ENCODE measurements around the gene FLRT2.

FLRT2 gene

DNA sequence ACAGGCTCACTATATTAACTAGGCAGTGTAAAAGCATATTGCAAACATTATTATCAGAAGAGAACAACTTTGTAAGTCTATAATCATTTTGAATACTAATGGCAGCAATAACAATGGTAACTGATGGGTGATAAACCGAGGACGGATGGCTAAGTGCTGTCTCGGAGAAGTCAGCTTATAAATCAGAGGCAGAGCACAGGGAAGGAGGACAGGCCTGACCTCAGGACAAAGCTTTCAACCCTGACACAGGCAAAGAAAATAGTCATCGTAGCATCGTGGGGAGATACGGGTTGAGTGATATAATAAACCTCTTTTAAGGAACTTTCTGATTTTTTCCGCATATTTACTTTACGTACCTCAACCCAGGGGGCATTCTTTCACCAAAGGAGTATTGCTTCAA, 48.4 kb downstream of the FLRT2 start:
- ChIA-PET POLR2A (no interaction called here), CTCF (interaction anchor here (1.2 kb wide), 1 partner anchor 23 kb away, joined by 5 read pairs; no protein-coding TSS in a partner anchor)
- no peak overlapping the region for H3K4me3 ChIP-seq (ENCODE audit: low read depth, low read length)
- TF ChIP-seq, protein P1, sequence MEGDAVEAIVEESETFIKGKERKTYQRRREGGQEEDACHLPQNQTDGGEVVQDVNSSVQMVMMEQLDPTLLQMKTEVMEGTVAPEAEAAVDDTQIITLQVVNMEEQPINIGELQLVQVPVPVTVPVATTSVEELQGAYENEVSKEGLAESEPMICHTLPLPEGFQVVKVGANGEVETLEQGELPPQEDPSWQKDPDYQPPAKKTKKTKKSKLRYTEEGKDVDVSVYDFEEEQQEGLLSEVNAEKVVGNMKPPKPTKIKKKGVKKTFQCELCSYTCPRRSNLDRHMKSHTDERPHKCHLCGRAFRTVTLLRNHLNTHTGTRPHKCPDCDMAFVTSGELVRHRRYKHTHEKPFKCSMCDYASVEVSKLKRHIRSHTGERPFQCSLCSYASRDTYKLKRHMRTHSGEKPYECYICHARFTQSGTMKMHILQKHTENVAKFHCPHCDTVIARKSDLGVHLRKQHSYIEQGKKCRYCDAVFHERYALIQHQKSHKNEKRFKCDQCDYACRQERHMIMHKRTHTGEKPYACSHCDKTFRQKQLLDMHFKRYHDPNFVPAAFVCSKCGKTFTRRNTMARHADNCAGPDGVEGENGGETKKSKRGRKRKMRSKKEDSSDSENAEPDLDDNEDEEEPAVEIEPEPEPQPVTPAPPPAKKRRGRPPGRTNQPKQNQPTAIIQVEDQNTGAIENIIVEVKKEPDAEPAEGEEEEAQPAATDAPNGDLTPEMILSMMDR (IDR thresholded peaks at IDR 0.05; ENCODE audit: insufficient read depth, low read length, missing control alignments), result no peak
- no peak for DNase-seq (ENCODE audit: low read depth, low spot score)

DNA sequence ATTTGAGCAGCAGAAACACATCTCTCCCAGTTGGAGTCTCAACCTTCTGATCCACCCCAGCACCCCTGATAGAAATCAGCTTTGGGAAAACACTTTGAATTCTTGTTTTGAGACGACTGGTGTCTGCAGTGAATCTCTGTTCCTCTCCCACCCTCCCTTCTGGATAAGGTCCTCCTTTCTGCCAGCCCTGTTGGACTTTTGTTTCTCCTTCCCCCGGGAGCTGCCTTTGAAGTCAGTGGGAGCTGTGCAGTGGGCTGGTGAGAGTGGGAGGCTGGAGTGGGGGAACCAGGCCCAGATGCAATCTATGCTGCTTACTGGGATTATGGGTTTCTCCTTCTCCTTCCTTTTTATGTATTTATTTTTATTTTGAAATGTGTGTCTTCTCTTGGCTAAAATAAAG, 49.0 kb downstream of the FLRT2 start:
- no peak for DNase-seq (ENCODE audit: low read depth, low spot score)
- ChIA-PET POLR2A (no interaction called here), CTCF (interaction anchor here (1.2 to 1.7 kb wide), 2 partner anchors 9 to 22 kb away, joined by 3 to 5 read pairs; no protein-coding TSS in a partner anchor)
- H3K4me3 ChIP-seq (ENCODE audit: low read depth, low read length), result no peak overlapping the region
- TF ChIP-seq, protein P1 (IDR thresholded peaks at IDR 0.05; ENCODE audit: insufficient read depth, low read length, missing control alignments), result no peak

DNA sequence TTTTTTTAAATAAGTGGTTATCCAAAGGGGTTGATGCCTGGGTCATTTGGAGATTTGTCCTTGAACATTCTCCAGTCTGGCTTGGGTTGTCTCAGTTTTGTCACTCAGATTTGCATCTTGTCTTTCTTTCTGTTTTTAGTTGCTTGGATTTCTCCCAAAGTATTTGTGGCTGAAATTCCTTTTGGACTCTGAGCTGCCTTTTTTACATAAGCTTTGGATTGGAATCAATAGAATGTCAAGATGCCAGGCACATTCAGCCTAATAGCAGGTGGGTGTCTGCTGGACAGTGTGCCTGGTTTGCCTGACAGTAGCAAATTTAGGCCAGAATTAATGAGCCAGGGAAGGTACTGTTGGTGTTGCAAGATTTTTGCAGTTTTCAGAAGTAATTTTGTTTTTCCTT, 50.0 kb downstream of the FLRT2 start:
- TF ChIP-seq, protein P1 (IDR thresholded peaks at IDR 0.05; ENCODE audit: insufficient read depth, low read length, missing control alignments), result no peak
- ChIA-PET CTCF (interaction anchor here (1.7 kb wide), 1 partner anchor 10 kb away, joined by 3 read pairs; no protein-coding TSS in a partner anchor), POLR2A (no interaction called here)
- no peak for DNase-seq (ENCODE audit: low read depth, low spot score)
- no peak overlapping the region for H3K4me3 ChIP-seq (ENCODE audit: low read depth, low read length)

DNA sequence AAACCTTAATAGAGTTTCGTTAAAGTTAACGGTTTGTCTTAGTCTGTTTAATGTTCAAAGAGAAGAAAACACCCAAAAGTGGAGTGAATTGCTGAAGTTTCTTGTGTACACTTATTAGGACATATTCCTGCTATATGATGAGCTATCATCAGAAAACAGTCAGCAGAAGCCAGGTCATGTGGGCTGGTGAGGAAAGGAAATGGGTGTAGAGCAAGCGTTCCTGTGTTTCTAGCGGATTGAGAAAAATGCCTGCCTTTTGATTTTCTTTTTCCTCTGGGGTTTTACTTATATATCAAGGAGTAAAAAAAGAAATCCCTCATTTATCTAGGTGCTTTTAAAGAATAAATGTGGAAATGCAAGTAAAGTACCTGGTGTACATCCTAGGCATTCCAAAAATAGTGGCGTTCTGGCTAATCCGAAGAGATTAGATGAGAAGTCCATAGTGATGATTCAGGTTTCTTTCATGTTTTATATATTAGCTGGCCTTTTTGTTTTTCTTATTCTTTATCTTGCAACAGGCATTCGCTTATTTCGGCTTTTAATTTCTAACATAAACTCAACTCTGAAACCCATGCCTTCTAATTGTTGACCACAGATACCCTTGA, 50.7 kb downstream of the FLRT2 start:
- POLR2A ChIA-PET, result no interaction called here
- TF ChIP-seq, protein P1 (IDR thresholded peaks at IDR 0.05; ENCODE audit: insufficient read depth, low read length, missing control alignments), result no peak
- no peak overlapping the region for H3K4me3 ChIP-seq (ENCODE audit: low read depth, low read length)
- DNase-seq (ENCODE audit: low read depth, low spot score), result no peak
- CTCF ChIA-PET, result interaction anchor here (1.7 kb wide), 1 partner anchor 11 kb away, joined by 3 read pairs; no protein-coding TSS in a partner anchor

DNA sequence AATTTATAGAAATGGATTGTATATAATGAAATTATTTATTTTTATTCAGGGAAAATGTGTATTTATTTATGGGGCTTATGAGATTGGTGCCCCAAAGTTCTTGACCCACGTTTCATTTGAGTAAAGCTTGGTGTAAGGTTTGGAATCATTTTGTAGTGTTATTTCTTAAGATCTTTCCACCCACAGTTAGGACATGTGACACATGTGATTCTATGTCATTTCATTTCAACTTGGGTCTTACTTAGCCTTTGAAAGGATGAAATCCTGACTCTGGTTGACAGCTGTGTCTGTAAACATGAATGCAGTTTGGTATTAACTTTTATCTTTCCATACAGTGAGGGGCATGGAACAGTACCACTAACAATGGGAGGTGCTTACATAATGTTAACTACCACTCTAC, 51.7 kb downstream of the FLRT2 start:
- POLR2A ChIA-PET, result no interaction called here

DNA sequence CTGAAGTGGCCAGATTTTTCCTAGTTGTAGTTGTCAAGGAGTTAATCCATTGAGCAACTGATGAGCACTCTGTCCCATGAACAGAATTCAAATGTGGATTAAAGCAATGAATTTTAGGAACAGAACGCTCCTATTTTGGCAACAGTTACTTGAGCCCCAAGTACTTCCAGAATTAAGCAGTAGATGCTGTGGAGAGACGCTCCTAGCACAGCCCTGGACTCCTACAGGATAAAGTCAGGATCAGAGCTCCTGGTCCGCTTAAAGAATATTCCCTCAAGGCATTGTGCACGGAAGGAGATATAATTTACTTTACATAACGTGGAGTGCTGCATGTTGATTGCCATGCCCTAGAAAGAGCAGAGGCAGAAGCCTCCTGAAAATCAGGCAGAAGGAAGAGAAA, 53.4 kb downstream of the FLRT2 start:
- no peak overlapping the region for H3K4me3 ChIP-seq (ENCODE audit: low read depth, low read length)
- CTCF ChIA-PET, result no interaction called here
- TF ChIP-seq, protein P1 (IDR thresholded peaks at IDR 0.05; ENCODE audit: insufficient read depth, low read length, missing control alignments), result no peak
- POLR2A ChIA-PET, result no interaction called here
- no peak for DNase-seq (ENCODE audit: low read depth, low spot score)

More for the DNA sequence above, 51.7 kb downstream of the FLRT2 start:
- H3K4me3 ChIP-seq (ENCODE audit: low read depth, low read length), result no peak overlapping the region
- no peak for DNase-seq (ENCODE audit: low read depth, low spot score)
- CTCF ChIA-PET, result no interaction called here
- TF ChIP-seq, protein P1 (IDR thresholded peaks at IDR 0.05; ENCODE audit: insufficient read depth, low read length, missing control alignments), result no peak
